T-cell (primary cell): ENCODE data around the gene ATP5F1E. TPM values are rescaled to one million over a fixed set of nuclear protein-coding genes. Genes with fewer than 3 reads are reported as not detected.

ENCODE experiments used
- ATAC-seq, 4 experiments: fragments of 200-7000 bp in 3 of 4; fragments of 150-1000 bp in 1 of 4; cut with Tn5 transposase; replicated peaks in 1 of 4; 1 replicate in 3 of 4; 2 replicates in 1 of 4; pipeline ENCODE4 v1.10.0; 2021; ENCODE audit warnings: moderate library complexity in 3 of 4, mild to moderate bottlenecking in 2 of 4, moderate number of reproducible peaks in 1 of 4
- CTCF ChIA-PET, 2 donors: fragments of 300-600 bp; sonication (Branson Sonifier 250); formaldehyde crosslinking; loops; one replicate each; lab custom pipeline; 2022; ENCODE audit warnings: antibody characterized with exemption in 2 of 2; lab: Charles Lee
- POLR2A ChIA-PET, 2 donors: fragments of 300-600 bp; sonication (Branson Sonifier 250); formaldehyde crosslinking; loops; one replicate each; lab custom pipeline; 2022; ENCODE audit warnings: antibody characterized with exemption in 2 of 2; lab: Charles Lee
- DNase-seq, 35 experiments: peaks; one replicate each; pipeline versions ENCODE4 v3.0.0 to v3.0.0-alpha.2; 2013 to 2023
- H3K27ac ChIP-seq: one replicate; pipeline ENCODE4 v1.5.1; 2013; ENCODE audit warnings: low read length
- H3K27me3 ChIP-seq, 2 experiments: replicated peaks in 1 of 2; 1 replicate in 1 of 2; 2 replicates in 1 of 2; pipeline versions ENCODE4 v1.6.1 to v1.7.0; 2013; ENCODE audit warnings: low read length in 1 of 2, mixed read lengths in 1 of 2; ENCODE audit not compliant: control insufficient read depth in 2 of 2, insufficient read depth in 2 of 2; ENCODE audit errors: extremely low read depth in 1 of 2
- H3K36me3 ChIP-seq, 2 donors: 1 replicate in 1 of 2; 2 replicates in 1 of 2; pipeline versions ENCODE4 v1.6.1 to v1.7.0; 2013; ENCODE audit warnings: low read length in 1 of 2; ENCODE audit not compliant: control insufficient read depth in 2 of 2, insufficient read depth in 1 of 2; ENCODE audit errors: extremely low read depth in 1 of 2
- H3K4me1 ChIP-seq, 2 experiments: 1 replicate in 1 of 2; 2 replicates in 1 of 2; pipeline versions ENCODE4 v1.6.1 to v1.7.0; 2013; ENCODE audit warnings: low read length in 2 of 2, mixed read lengths in 1 of 2; ENCODE audit not compliant: insufficient read depth in 2 of 2, control insufficient read depth in 1 of 2; ENCODE audit errors: extremely low read depth in 1 of 2
- H3K4me3 ChIP-seq, 2 donors: 1 replicate in 1 of 2; 2 replicates in 1 of 2; pipeline versions ENCODE4 v1.5.1 to v1.7.0; 2013; ENCODE audit warnings: mild to moderate bottlenecking in 2 of 2, low read length in 1 of 2, moderate library complexity in 1 of 2; ENCODE audit not compliant: control insufficient read depth in 1 of 2; ENCODE audit errors: extremely low read depth in 1 of 2
- H3K9me3 ChIP-seq: 2 replicates; pipeline ENCODE4 v1.7.0; 2013
- H3K27ac Mint-ChIP-seq, 2 donors: one replicate each; pipeline ENCODE4 v1.8.0; 2020 to 2021; ENCODE audit warnings: mild to moderate bottlenecking in 2 of 2, mixed read lengths in 2 of 2
- H3K27me3 Mint-ChIP-seq, 2 donors: one replicate each; pipeline ENCODE4 v1.8.0; 2021 to 2022; ENCODE audit warnings: mixed read lengths in 2 of 2
- H3K36me3 Mint-ChIP-seq: one replicate; pipeline ENCODE4 v1.8.0; 2021; ENCODE audit warnings: mixed read lengths
- H3K4me1 Mint-ChIP-seq, 3 donors: one replicate each; pipeline ENCODE4 v1.8.0; 2020 to 2022; ENCODE audit warnings: mixed read lengths in 3 of 3, mild to moderate bottlenecking in 1 of 3
- H3K4me3 Mint-ChIP-seq, 3 donors: one replicate each; pipeline ENCODE4 v1.8.0; 2020 to 2022; ENCODE audit warnings: mild to moderate bottlenecking in 3 of 3, mixed read lengths in 3 of 3, moderate library complexity in 3 of 3
- H3K9me3 Mint-ChIP-seq, 3 donors: one replicate each; pipeline ENCODE4 v1.8.0; 2020 to 2022; ENCODE audit warnings: mixed read lengths in 3 of 3
- WGBS: methylation state at CpG from one replicate; pipeline ENCODE4 v1.1.5; 2013; ENCODE audit warnings: missing lambda C conversion rate; ENCODE audit not compliant: insufficient coverage; 5-methylcytosine and 5-hydroxymethylcytosine counted together
- total RNA-seq, 35 experiments: library from RNA in 6 of 35; stranded (reverse) in 6 of 35; fragments of 120-200 nt in 1 of 35; gene quantifications; one replicate each; pipeline versions ENCODE4 v1.2.1 to v1.2.4 and lab custom pipeline; 2013 to 2026

ATP5F1E gene
- total RNA-seq, 5 donors from 2014 or later (not counting 1 experiment from before 2014, with no cell fraction given): 50.6 to 105 (median 62.4) TPM

DNA sequence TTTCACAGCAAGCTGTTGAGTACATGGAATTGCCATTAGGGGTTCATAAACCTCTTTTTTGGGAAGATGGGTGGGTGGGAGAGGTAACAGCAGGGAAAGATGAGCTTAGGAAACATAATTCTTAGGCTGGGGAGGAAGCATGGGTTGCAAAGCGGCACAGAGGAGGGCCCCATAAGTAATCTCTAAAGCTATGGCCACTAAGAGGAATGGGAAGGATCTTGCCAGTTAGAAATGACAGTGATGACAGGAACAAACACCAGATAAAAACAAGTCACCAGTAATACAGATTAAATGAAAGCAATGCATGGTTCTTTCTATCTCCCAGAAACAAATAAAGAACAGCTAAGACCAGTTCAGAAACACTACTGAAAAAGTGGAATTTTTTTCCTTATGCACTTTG, 41.4 kb upstream of the ATP5F1E start:
- no peaks in the 10 kb centered on the region for H3K9me3 ChIP-seq
- H3K36me3 Mint-ChIP-seq: no peaks in the 10 kb centered on the region
- no peaks in the 10 kb centered on the region for H3K36me3 ChIP-seq
- CTCF ChIA-PET: interaction anchor here in 1 of 2 donors (0.8 kb wide), 1 partner anchor 9 kb away, joined by 3 read pairs; no protein-coding TSS in a partner anchor
- H3K4me1 Mint-ChIP-seq: peaks cover 0 to 6% (median 4%) of the 10 kb centered on the region in 3 donors
- peaks cover 2 to 19% of the 10 kb centered on the region in 2 experiments for H3K27me3 ChIP-seq
- POLR2A ChIA-PET: interaction anchor here in 1 of 2 donors (0.6 kb wide), 1 partner anchor 201 kb away, joined by 11 read pairs; no protein-coding TSS in a partner anchor
- H3K4me3 ChIP-seq: no peak overlapping the region
- H3K9me3 Mint-ChIP-seq: no peaks in the 10 kb centered on the region
- ATAC-seq (no peak), DNase-seq (no peak)
- no peak overlapping the region for H3K27ac ChIP-seq
- H3K27me3 Mint-ChIP-seq: peaks cover 24 to 36% of the 10 kb centered on the region in 2 donors
- no peaks in the 10 kb centered on the region for H3K4me1 ChIP-seq
- no peak overlapping the region for H3K4me3 Mint-ChIP-seq
- no peak overlapping the region for H3K27ac Mint-ChIP-seq
- WGBS: no CpG with 5 or more reads among the region's 1 CpG

DNA sequence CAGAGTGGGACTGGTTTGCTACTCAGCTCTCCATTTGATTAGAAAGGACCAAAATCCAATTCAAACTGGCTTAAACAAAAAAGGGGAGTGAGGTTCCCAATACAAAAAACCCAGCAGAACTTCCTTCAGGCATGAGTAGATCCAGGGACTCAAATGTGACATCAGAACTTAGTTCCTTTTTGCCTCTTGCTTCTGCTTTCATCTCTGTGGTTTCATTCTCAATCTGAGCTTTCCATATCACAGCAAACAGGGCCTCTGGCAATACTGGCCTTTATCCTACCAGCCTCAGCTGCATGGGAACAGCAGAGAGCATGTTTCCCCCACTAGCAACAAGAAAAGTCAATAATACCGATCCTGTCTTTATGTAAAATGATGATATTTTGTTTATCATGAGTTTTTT, 39.1 kb upstream of the ATP5F1E start:
- no CpG with 5 or more reads among the region's 1 CpG for WGBS
- ATAC-seq (no peak), DNase-seq (no peak)
- no peaks in the 10 kb centered on the region for H3K4me1 ChIP-seq
- peaks cover 14 to 21% of the 10 kb centered on the region in 2 donors for H3K27me3 Mint-ChIP-seq
- no peaks in the 10 kb centered on the region for H3K9me3 ChIP-seq
- no peak overlapping the region for H3K4me3 Mint-ChIP-seq
- H3K36me3 ChIP-seq: no peaks in the 10 kb centered on the region
- peaks cover 2 to 9% of the 10 kb centered on the region in 2 experiments for H3K27me3 ChIP-seq
- H3K9me3 Mint-ChIP-seq: no peaks in the 10 kb centered on the region
- H3K27ac ChIP-seq: no peak overlapping the region
- H3K36me3 Mint-ChIP-seq: no peaks in the 10 kb centered on the region
- peaks cover 0 to 4% (median 4%) of the 10 kb centered on the region in 3 donors for H3K4me1 Mint-ChIP-seq
- ChIA-PET CTCF (no interaction called here), POLR2A (interaction anchor here in 1 of 2 donors (0.6 kb wide), 1 partner anchor 410 kb away, joined by 4 read pairs; no protein-coding TSS in a partner anchor)
- H3K4me3 ChIP-seq: no peak overlapping the region
- no peak overlapping the region for H3K27ac Mint-ChIP-seq

DNA sequence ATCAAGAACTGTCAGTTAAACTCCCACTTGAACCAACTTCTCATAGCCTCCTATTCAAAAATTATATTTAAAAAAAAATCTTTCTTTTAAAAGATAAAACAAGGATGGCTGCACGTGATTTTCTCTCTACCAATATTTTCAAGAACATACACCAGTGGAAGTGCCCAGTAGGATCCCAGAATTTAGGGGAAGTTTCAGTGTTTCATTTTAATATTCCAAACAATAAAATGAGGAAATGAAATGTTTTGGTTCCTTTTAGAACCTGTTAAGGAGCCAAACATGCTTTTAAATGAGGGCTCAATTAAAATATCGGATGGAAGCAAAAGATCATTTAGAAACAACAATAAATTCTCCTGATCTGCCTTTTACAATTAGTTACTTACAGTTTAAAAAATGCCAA, 36.9 kb upstream of the ATP5F1E start:
- WGBS: no CpG with 5 or more reads among the region's 2 CpGs
- H3K36me3 ChIP-seq: no peaks in the 10 kb centered on the region
- H3K27ac ChIP-seq: no peak overlapping the region
- H3K4me3 ChIP-seq: no peak overlapping the region
- H3K4me1 ChIP-seq: no peaks in the 10 kb centered on the region
- Mint-ChIP-seq H3K36me3 (no peaks in the 10 kb centered on the region), H3K4me3 (no peak overlapping the region), H3K9me3 (no peaks in the 10 kb centered on the region), H3K4me1 (no peaks in the 10 kb centered on the region), H3K27ac (no peak overlapping the region), H3K27me3 (peaks cover 6 to 11% of the 10 kb centered on the region in 2 donors)
- H3K27me3 ChIP-seq: peaks cover 2 to 5% of the 10 kb centered on the region in 2 experiments
- ATAC-seq: no peak
- ChIA-PET POLR2A (no interaction called here), CTCF (no interaction called here)
- no peaks in the 10 kb centered on the region for H3K9me3 ChIP-seq
- no peak for DNase-seq

DNA sequence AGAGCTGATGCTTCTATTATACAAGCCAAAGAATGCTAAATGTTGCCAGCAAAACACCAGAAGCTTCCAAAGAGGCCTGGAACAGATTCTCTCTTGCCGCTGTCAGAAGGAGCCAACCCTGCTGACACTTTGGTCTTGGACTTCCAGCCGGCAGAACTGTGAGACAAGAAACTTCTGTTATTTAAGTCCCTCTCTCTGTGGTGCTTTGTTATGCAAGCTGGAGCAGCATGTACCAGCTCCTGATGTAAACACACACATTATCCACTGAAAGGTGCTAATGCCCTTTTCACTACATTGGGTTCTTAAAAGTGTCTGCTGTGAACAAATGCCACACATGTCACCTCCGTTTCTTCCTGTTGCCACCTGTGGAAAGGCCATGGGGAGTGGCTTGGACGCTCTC, 36.4 kb upstream of the ATP5F1E start:
- H3K27ac Mint-ChIP-seq: no peak overlapping the region
- peaks cover 6 to 11% of the 10 kb centered on the region in 2 donors for H3K27me3 Mint-ChIP-seq
- Histone ChIP-seq H3K27ac (no peak overlapping the region), H3K36me3 (no peaks in the 10 kb centered on the region), H3K4me3 (no peak overlapping the region), H3K27me3 (peaks cover 5% of the 10 kb centered on the region in 2 experiments), H3K4me1 (no peaks in the 10 kb centered on the region), H3K9me3 (no peaks in the 10 kb centered on the region)
- no peaks in the 10 kb centered on the region for H3K4me1 Mint-ChIP-seq
- ChIA-PET CTCF (no interaction called here), POLR2A (no interaction called here)
- no peaks in the 10 kb centered on the region for H3K36me3 Mint-ChIP-seq
- H3K4me3 Mint-ChIP-seq: no peak overlapping the region
- H3K9me3 Mint-ChIP-seq: no peaks in the 10 kb centered on the region
- 81% methylated on average over 2 of the region's 4 CpGs for WGBS
- DNase-seq (no peak), ATAC-seq (no peak)

DNA sequence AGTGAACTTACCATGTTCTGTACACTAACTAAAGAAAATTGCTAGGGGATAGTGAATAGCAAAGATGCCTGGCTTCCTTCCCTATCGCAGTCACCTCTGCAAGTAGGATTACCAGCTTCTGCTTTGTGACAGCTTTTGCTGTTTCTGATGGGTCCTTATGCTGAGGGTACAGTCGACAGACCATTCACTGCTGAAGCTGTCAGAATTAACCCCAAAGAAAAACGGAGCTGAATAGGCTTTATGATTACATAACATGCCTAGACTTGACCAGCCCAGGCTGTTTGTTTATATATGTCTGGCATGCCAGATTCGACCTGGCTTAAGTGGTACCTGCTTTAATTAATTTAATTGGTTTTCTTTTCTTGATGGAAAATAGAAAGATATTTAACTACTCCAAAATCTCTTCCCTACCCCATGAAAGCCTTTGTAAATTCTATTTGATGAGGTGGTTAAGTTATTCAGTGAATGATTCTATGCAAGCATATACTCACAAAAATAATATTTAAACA, 32.1 kb upstream of the ATP5F1E start:
- ATAC-seq (no peak), DNase-seq (no peak)
- peaks cover 2% of the 10 kb centered on the region for H3K9me3 ChIP-seq
- no peaks in the 10 kb centered on the region for H3K36me3 ChIP-seq
- Mint-ChIP-seq H3K4me3 (no peak overlapping the region), H3K27ac (no peak overlapping the region), H3K4me1 (no peaks in the 10 kb centered on the region), H3K27me3 (peaks cover 0 to 14% of the 10 kb centered on the region in 2 donors), H3K9me3 (no peaks in the 10 kb centered on the region), H3K36me3 (no peaks in the 10 kb centered on the region)
- no peak overlapping the region for H3K4me3 ChIP-seq
- H3K4me1 ChIP-seq: no peaks in the 10 kb centered on the region
- peaks cover 3 to 9% of the 10 kb centered on the region in 2 experiments for H3K27me3 ChIP-seq
- ChIA-PET CTCF (no interaction called here), POLR2A (no interaction called here)
- 63% methylated on average over 1 of the region's 4 CpGs for WGBS
- H3K27ac ChIP-seq: no peak overlapping the region

DNA sequence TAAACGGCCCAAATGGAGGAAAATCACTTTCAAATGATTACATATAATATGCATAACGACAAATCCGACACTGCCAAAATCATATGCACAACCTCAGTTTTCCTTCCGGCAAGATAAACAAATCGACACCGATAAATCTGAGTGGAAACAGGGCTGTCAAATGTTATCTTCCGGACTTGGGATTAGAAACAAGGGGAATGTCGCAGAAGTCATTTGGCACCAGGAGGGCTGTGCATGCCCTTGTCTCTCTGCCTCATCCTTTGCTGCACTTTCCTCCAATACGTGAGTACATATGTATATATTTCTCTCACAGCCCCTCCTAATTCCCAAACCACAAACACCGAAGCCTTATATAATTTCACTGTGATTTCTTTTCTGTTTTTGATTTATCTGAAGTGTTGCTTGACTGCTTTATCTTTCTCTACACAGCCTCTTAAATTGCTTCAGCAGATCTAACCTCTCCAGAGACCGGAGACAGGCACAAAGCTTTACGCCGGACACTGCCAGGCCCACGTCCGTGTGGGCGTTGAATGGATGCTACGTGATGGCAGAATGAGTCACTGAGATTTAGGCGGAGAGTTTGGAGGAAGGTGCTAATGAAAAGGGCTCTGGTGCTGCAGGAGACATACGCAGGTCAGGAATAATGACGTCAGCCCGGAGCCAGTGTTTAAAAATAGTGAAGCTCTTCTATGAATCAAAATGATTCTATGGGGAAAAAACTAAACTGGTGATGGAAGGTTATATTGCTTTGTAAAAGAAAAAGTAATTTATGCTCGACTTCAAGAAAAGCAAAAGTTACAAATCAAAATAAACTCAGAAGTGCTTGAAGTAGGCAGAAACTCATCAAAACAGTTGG, 31.5 kb upstream of the ATP5F1E start:
- WGBS: 79% methylated on average over 12 of the region's 22 CpGs
- Histone ChIP-seq H3K9me3 (peaks cover 2% of the 10 kb centered on the region), H3K27ac (no peak overlapping the region), H3K27me3 (peaks cover 3 to 7% of the 10 kb centered on the region in 2 experiments), H3K4me1 (no peaks in the 10 kb centered on the region), H3K4me3 (no peak overlapping the region), H3K36me3 (no peaks in the 10 kb centered on the region)
- H3K27me3 Mint-ChIP-seq: peaks cover 0 to 14% of the 10 kb centered on the region in 2 donors
- H3K4me3 Mint-ChIP-seq: no peak overlapping the region
- H3K4me1 Mint-ChIP-seq: no peaks in the 10 kb centered on the region
- ATAC-seq: no peak
- no peaks in the 10 kb centered on the region for H3K9me3 Mint-ChIP-seq
- no peak for DNase-seq
- H3K27ac Mint-ChIP-seq: no peak overlapping the region
- ChIA-PET POLR2A (no interaction called here), CTCF (no interaction called here)
- no peaks in the 10 kb centered on the region for H3K36me3 Mint-ChIP-seq
